IMR-90 (cell line): Measurements from ENCODE around the gene SPEF2.

Experiments used
- CTCF ChIP-seq: conservative IDR thresholded peaks from 2 replicates; pipeline ENCODE4 v1.5.1; 2012; ENCODE audit warnings: mild to moderate bottlenecking, low read depth, low read length, improper control_type of control experiment
- MAZ ChIP-seq: IDR thresholded peaks from 2 replicates; pipeline ENCODE4 v1.6.1; 2012; ENCODE audit warnings: low read depth, mild to moderate bottlenecking, low read length, improper control_type of control experiment, moderate library complexity, borderline replicate concordance
- POLR2A ChIP-seq: IDR thresholded peaks from 2 replicates; pipeline ENCODE4 v1.6.1; 2012; ENCODE audit warnings: mild to moderate bottlenecking, low read depth, low read length
- RCOR1 ChIP-seq: IDR thresholded peaks from 2 replicates; pipeline ENCODE4 v1.6.1; 2012; ENCODE audit warnings: mild to moderate bottlenecking, low read length, improper control_type of control experiment; ENCODE audit not compliant: insufficient replicate concordance
- RFX5 ChIP-seq: IDR thresholded peaks from 2 replicates; pipeline ENCODE4 v1.8.0; 2012; ENCODE audit warnings: low read depth, mild to moderate bottlenecking, low read length, moderate library complexity
- SMC3 ChIP-seq: fragments of 150-350 bp; IDR thresholded peaks from 2 replicates; pipeline ENCODE4 v1.6.1; 2016; ENCODE audit warnings: low read depth, mild to moderate bottlenecking, antibody characterized with exemption, low read length, moderate library complexity
- USF2 ChIP-seq: fragments of 150-350 bp; IDR thresholded peaks from 2 replicates; pipeline ENCODE4 v1.6.1; 2017; ENCODE audit warnings: mild to moderate bottlenecking, antibody characterized with exemption, low read length, low read depth

GRCh38 chr5:35863159-35863558 is 245.5 kb downstream of the SPEF2 start:
- TF ChIP-seq RFX5 (no peak), USF2 (no peak), RCOR1 (no peak), CTCF (no peak), SMC3 (no peak), POLR2A (no peak), MAZ (no peak)
